Testis (tissue), 2 donors: ENCODE data around the gene ABTB1.

Experiments used
- POLR2A ChIP-seq: fragments of 450-650 bp; IDR thresholded peaks from one replicate; pipeline ENCODE4 v1.6.1; 2017; ENCODE audit warnings: antibody characterized with exemption, mild to moderate bottlenecking, moderate library complexity
- TF ChIP-seq, protein P1 (sequence below), 3 experiments: fragments of 450-650 bp in 2 of 3; fragments of 200-600 bp in 1 of 3; sonication (generic) in 1 of 3; IDR thresholded peaks; one replicate each; pipeline ENCODE4 v1.5.1; 2016 to 2019; ENCODE audit warnings: antibody characterized with exemption in 3 of 3, mild to moderate bottlenecking in 2 of 3, moderate library complexity in 1 of 3

DNA sequence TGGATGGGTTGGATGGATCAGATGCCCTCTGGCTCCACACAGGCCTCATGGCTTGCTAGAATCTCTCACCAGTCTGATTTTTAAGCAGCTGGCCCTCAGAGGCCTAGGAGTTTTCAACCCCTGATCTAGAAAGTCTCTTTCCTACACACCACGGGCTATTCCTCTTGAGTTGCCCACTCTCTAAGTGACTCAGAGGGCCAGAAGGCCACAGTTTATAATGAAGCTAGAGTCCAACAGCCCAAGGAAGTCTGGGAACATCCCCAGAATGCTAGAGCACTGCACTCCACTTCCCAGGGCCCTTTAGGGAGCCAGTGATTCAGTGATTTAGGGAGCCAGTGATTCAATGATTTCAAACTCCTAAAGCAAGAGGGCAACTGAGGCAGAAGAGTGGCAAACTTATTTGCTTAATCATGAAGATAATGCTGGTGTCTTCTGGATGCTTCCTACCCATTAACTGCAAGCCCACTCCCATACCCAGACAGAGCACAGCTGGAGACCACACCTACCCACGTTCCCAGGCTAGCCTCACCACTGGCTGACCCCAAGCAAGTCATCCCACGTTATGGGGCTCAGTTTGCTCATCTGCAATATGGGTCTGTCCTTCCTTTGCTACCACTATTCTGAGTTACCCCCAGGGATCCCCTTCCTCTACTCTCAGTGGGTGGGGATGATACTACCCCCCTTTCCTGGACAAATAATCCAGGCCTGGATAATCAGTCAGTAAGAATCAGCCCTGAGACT is 36.7 kb downstream of the ABTB1 start:
- TF ChIP-seq, protein P1, sequence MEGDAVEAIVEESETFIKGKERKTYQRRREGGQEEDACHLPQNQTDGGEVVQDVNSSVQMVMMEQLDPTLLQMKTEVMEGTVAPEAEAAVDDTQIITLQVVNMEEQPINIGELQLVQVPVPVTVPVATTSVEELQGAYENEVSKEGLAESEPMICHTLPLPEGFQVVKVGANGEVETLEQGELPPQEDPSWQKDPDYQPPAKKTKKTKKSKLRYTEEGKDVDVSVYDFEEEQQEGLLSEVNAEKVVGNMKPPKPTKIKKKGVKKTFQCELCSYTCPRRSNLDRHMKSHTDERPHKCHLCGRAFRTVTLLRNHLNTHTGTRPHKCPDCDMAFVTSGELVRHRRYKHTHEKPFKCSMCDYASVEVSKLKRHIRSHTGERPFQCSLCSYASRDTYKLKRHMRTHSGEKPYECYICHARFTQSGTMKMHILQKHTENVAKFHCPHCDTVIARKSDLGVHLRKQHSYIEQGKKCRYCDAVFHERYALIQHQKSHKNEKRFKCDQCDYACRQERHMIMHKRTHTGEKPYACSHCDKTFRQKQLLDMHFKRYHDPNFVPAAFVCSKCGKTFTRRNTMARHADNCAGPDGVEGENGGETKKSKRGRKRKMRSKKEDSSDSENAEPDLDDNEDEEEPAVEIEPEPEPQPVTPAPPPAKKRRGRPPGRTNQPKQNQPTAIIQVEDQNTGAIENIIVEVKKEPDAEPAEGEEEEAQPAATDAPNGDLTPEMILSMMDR (IDR thresholded peaks at IDR 0.05): no peak
- TF ChIP-seq POLR2A: no peak
